Endothelial cell of umbilical vein (primary cell): ENCODE data around the gene SLC7A10. TPM values are rescaled to one million over a fixed set of nuclear protein-coding genes. Genes with fewer than 3 reads are reported as not detected.

Experiments
- BruUV-seq: library from RNA; stranded (reverse); fragments of 400-500 nt; replicated peaks from 2 replicates; lab custom pipeline; 2021; lab: Mats Ljungman, UMichigan
- CTCF ChIA-PET: fragments of 300-600, 350-600 bp; sonication (Branson Sonifier 250); formaldehyde crosslinking; loops from one replicate; lab custom pipeline; 2021; ENCODE audit warnings: antibody characterized with exemption, inconsistent platforms; lab: Charles Lee
- POLR2A ChIA-PET: fragments of 300-600, 350-600 bp; sonication (Branson Sonifier 250); formaldehyde crosslinking; loops from one replicate; lab custom pipeline; 2021; ENCODE audit warnings: antibody characterized with exemption, inconsistent platforms; lab: Charles Lee
- DNase-seq: peaks from one replicate; pipeline ENCODE4 v3.0.0-alpha.2; 2011; ENCODE audit warnings: low read depth, low spot score
- FAIRE-seq: peaks from 2 replicates; lab custom pipeline; 2011; peaks lifted over from hg19 to GRCh38; lab: Jason Lieb, UNC
- H2AFZ ChIP-seq: 2 replicates; pipeline ENCODE4 v1.6.0; 2012; ENCODE audit warnings: low read depth, low read length, control low read depth, inconsistent platforms
- H3K27ac ChIP-seq: 2 replicates; pipeline ENCODE4 v1.5.1; 2011; ENCODE audit warnings: low read depth, mild to moderate bottlenecking, control low read depth, low read length, moderate library complexity; ENCODE audit not compliant: insufficient read depth
- H3K27me3 ChIP-seq, 2 experiments: 2 replicates each; pipeline versions ENCODE4 v1.6.0 to v1.6.1; 2011; ENCODE audit warnings: low read length in 2 of 2, mixed read lengths in 1 of 2; ENCODE audit not compliant: control insufficient read depth in 2 of 2, insufficient read depth in 2 of 2
- H3K36me3 ChIP-seq, 2 experiments: 2 replicates in 1 of 2; 3 replicates in 1 of 2; pipeline ENCODE4 v1.5.1; 2011; ENCODE audit warnings: low read length in 2 of 2, mild to moderate bottlenecking in 1 of 2, moderate library complexity in 1 of 2; ENCODE audit not compliant: control insufficient read depth in 2 of 2, insufficient read depth in 2 of 2; ENCODE audit errors: extremely low read depth in 1 of 2
- H3K4me1 ChIP-seq: 3 replicates; pipeline ENCODE4 v1.5.1; 2011; ENCODE audit warnings: mild to moderate bottlenecking, low read length; ENCODE audit not compliant: control insufficient read depth, insufficient read depth; ENCODE audit errors: extremely low read depth
- H3K4me2 ChIP-seq: 2 replicates; pipeline ENCODE4 v1.6.1; 2011; ENCODE audit warnings: low read length, control low read depth, mixed read lengths; ENCODE audit not compliant: insufficient read depth
- H3K4me3 ChIP-seq, 3 experiments: fragments of 200-600 bp in 1 of 3; sonication (generic), shearing (Covaris generic) in 1 of 3; replicated peaks in 1 of 3; 2 replicates each; pipeline ENCODE4 v1.5.1; 2011 to 2016; ENCODE audit warnings: control low read depth in 3 of 3, low read length in 3 of 3, mild to moderate bottlenecking in 2 of 3, inconsistent platforms in 1 of 3, low read depth in 1 of 3, moderate library complexity in 1 of 3; ENCODE audit not compliant: insufficient read depth in 1 of 3
- H3K79me2 ChIP-seq: 2 replicates; pipeline ENCODE4 v1.6.0; 2012; ENCODE audit warnings: low read length, inconsistent platforms; ENCODE audit not compliant: control insufficient read depth, insufficient read depth
- H3K9ac ChIP-seq: replicated peaks from 2 replicates; pipeline ENCODE3; 2011; ENCODE audit warnings: low read length, control low read depth; ENCODE audit not compliant: insufficient read depth; ENCODE audit errors: extremely low read depth
- H3K9me1 ChIP-seq: replicated peaks from 3 replicates; pipeline ENCODE4 v1.6.0; 2011; ENCODE audit warnings: mild to moderate bottlenecking, low read length; ENCODE audit not compliant: control insufficient read depth, insufficient read depth; ENCODE audit errors: extremely low read depth
- H3K9me3 ChIP-seq: replicated peaks from 2 replicates; pipeline ENCODE4 v1.5.1; 2012; ENCODE audit warnings: low read length, inconsistent platforms; ENCODE audit not compliant: control insufficient read depth, insufficient read depth
- H4K20me1 ChIP-seq: replicated peaks from 2 replicates; pipeline ENCODE3; 2011; ENCODE audit warnings: mild to moderate bottlenecking, low read length; ENCODE audit not compliant: control insufficient read depth, insufficient read depth; ENCODE audit errors: extremely low read depth
- EZH2 ChIP-seq: IDR thresholded peaks from 2 replicates; pipeline ENCODE4 v1.6.1; 2012; ENCODE audit warnings: borderline replicate concordance, low read depth, mild to moderate bottlenecking, moderate library complexity, low read length, inconsistent platforms; ENCODE audit not compliant: severe bottlenecking
- FOS ChIP-seq: IDR thresholded peaks from 2 replicates; pipeline ENCODE4 v1.6.1; 2011; ENCODE audit warnings: mild to moderate bottlenecking, low read length, moderate library complexity, borderline replicate concordance; ENCODE audit not compliant: insufficient read depth
- GATA2 ChIP-seq: IDR thresholded peaks from 2 replicates; pipeline ENCODE4 v1.7.0; 2011; ENCODE audit warnings: low read depth, mild to moderate bottlenecking, moderate library complexity, mixed read lengths, low read length; ENCODE audit not compliant: insufficient read length, insufficient read depth
- JUN ChIP-seq: IDR thresholded peaks from 2 replicates; pipeline ENCODE4 v1.6.1; 2011; ENCODE audit warnings: borderline replicate concordance, low read depth; ENCODE audit not compliant: insufficient read length, insufficient read depth
- MYC ChIP-seq: IDR thresholded peaks from one replicate; pipeline ENCODE4 v1.6.1; 2011; ENCODE audit warnings: mild to moderate bottlenecking, low read depth, low read length
- POLR2A ChIP-seq: IDR thresholded peaks from 2 replicates; pipeline ENCODE4 v1.6.1; 2012; ENCODE audit warnings: low read depth, mild to moderate bottlenecking, control low read depth, low read length
- POLR2AphosphoS5 ChIP-seq: IDR thresholded peaks from 2 replicates; pipeline ENCODE4 v1.6.1; 2012; ENCODE audit warnings: low read depth, mild to moderate bottlenecking, control low read depth, low read length, moderate library complexity; ENCODE audit not compliant: insufficient read depth
- dilution Hi-C: fragments of 300-500 bp; cut with MboI; formaldehyde crosslinking; loops from one replicate; pipeline ENCODE4 v1.15.0; 2019; ENCODE audit warnings: low sequenced_read_pairs; ENCODE audit not compliant: extremely low pct_ligation_motif_present
- intact Hi-C: fragments of 100-400 bp; cut with micrococcal nuclease; formaldehyde crosslinking; loops from one replicate; pipeline ENCODE4 v1.10.0; 2022
- polyA plus RNA-seq, 4 experiments: library from polyadenylated mRNA; depleted of rRNA in 3 of 4; stranded (reverse) in 3 of 4; unstranded in 1 of 4; fragments of >200 nt; gene quantifications; 2 replicates each; pipeline versions ENCODE4 v1.2.1 to v1.2.3, GENCODE V29; 2011 to 2012; ENCODE audit warnings: missing spikeins in 1 of 4
- total RNA-seq: library from RNA; stranded (reverse); gene quantifications from 2 replicates; pipeline ENCODE4 v1.2.3, GENCODE V29; 2021
- TF ChIP-seq, protein P1 (sequence below): IDR thresholded peaks from 2 replicates; pipeline ENCODE4 v1.6.1; 2011; ENCODE audit not compliant: insufficient read depth, insufficient read length
- TF ChIP-seq, protein P2 (sequence below), 2 donors: IDR thresholded peaks; 1 replicate in 1 of 2; 2 replicates in 1 of 2; pipeline ENCODE4 v1.5.1; 2011; ENCODE audit warnings: low read length in 2 of 2, mild to moderate bottlenecking in 2 of 2, moderate library complexity in 2 of 2, control low read depth in 1 of 2, inconsistent platforms in 1 of 2, low read depth in 1 of 2; ENCODE audit not compliant: insufficient read depth in 1 of 2; ENCODE audit errors: extremely low read depth in 1 of 2

Gene SLC7A10
- total and polyA plus RNA-seq, 2 donors (not counting 3 experiments of a cell fraction or from before 2014, with no cell fraction given): not detected

DNA sequence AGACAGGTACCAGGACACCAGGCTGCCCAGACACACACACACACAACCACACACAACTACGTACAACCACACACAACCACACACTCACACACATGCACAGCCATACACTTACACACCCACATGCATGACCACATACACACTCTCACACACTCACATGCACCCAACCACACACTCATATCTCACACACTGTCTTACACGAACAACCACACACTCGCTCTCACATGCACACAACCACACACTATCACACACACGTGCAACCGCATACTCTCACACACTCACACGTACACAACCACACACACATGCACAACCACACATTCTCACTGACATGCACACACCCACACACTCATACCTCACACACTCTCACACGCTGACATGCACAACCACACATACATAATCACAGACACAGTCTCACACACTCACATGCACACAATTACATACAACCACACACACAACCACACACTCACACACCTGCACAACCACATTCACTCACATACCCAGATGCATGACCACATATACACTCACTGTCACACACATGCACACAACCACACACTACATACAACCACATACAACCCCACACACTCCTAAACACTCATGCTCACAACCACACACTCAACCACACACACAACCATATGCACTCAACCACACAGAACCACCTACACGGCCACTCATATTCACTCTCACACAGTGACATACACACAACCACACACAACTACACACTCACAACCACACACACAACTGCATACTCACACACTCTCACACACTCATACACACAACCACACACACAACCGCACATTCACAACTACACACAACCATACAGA lies 7.6 kb upstream of the SLC7A10 start:
- FAIRE-seq: no peak
- H3K27me3 ChIP-seq: peaks cover 0 to 3% of the 10 kb centered on the region in 2 experiments
- H4K20me1 ChIP-seq: no peaks in the 10 kb centered on the region
- H3K36me3 ChIP-seq: no peaks in the 10 kb centered on the region
- intact Hi-C loops: no loop called here
- no peak overlapping the region for H2AFZ ChIP-seq
- H3K4me3 ChIP-seq: no peak overlapping the region
- ChIA-PET CTCF (interaction anchor here (9.5 kb wide), 1 partner anchor 171 kb away, joined by 181 read pairs; no protein-coding TSS in a partner anchor), POLR2A (no interaction called here)
- no peak overlapping the region for H3K4me2 ChIP-seq
- TF ChIP-seq POLR2A: no peak
- no peak for TF ChIP-seq GATA2
- no peak for TF ChIP-seq FOS
- TF ChIP-seq, protein P1, sequence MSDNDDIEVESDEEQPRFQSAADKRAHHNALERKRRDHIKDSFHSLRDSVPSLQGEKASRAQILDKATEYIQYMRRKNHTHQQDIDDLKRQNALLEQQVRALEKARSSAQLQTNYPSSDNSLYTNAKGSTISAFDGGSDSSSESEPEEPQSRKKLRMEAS: no peak
- TF ChIP-seq MYC: no peak
- no peak for TF ChIP-seq JUN
- TF ChIP-seq EZH2: no peak
- no peak for TF ChIP-seq POLR2AphosphoS5
- TF ChIP-seq, protein P2, sequence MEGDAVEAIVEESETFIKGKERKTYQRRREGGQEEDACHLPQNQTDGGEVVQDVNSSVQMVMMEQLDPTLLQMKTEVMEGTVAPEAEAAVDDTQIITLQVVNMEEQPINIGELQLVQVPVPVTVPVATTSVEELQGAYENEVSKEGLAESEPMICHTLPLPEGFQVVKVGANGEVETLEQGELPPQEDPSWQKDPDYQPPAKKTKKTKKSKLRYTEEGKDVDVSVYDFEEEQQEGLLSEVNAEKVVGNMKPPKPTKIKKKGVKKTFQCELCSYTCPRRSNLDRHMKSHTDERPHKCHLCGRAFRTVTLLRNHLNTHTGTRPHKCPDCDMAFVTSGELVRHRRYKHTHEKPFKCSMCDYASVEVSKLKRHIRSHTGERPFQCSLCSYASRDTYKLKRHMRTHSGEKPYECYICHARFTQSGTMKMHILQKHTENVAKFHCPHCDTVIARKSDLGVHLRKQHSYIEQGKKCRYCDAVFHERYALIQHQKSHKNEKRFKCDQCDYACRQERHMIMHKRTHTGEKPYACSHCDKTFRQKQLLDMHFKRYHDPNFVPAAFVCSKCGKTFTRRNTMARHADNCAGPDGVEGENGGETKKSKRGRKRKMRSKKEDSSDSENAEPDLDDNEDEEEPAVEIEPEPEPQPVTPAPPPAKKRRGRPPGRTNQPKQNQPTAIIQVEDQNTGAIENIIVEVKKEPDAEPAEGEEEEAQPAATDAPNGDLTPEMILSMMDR (IDR thresholded peaks at IDR 0.05; ENCODE audit: extremely low read depth in 1 of 2, insufficient read depth in 1 of 2, low read depth in 1 of 2, low read length in 2 of 2): no peak
- no peaks in the 10 kb centered on the region for H3K79me2 ChIP-seq
- no TSS peak for BruUV-seq
- no peak for DNase-seq
- no peaks in the 10 kb centered on the region for H3K9me1 ChIP-seq
- no peaks in the 10 kb centered on the region for H3K4me1 ChIP-seq
- dilution Hi-C loops: no loop called here
- no peak overlapping the region for H3K9ac ChIP-seq
- H3K27ac ChIP-seq: no peak overlapping the region
- H3K9me3 ChIP-seq: no peaks in the 10 kb centered on the region
